RWPE1 (cell line): ENCODE data around the gene SRSF8.
A peak's percentile ranks its signal among the peaks of the same experiment; 100 is the strongest.
"Not testable (repeated sequence)": the region's sequence is repeated elsewhere in the genome, so short reads cannot be mapped to it uniquely, and the experiment has no call there.

ENCODE experiments used
- CTCF ChIA-PET: fragments of 350-600 bp; sonication (Branson Sonifier 250); formaldehyde crosslinking; extraction: SDS; loops from one replicate; lab custom pipeline; 2021; lab: Yijun Ruan, JAX
- POLR2A ChIA-PET: fragments of 400-600 bp; formaldehyde crosslinking; extraction: SDS; loops from one replicate; lab custom pipeline; 2020; ENCODE audit warnings: antibody characterized with exemption; ENCODE audit not compliant: low non-redundant PET; lab: Yijun Ruan, JAX
- DNase-seq: peaks from one replicate; pipeline ENCODE4 v3.0.0; 2012; ENCODE audit warnings: low spot score
- H3K27ac ChIP-seq: fragments of 450-650 bp; 2 replicates; pipeline ENCODE4 v1.5.1; 2017
- TF ChIP-seq, protein P1 (sequence below): fragments of 450-650 bp; conservative IDR thresholded peaks from 2 replicates; pipeline ENCODE4 v1.5.1; 2017; ENCODE audit warnings: low read depth, mild to moderate bottlenecking

SRSF8 gene

DNA sequence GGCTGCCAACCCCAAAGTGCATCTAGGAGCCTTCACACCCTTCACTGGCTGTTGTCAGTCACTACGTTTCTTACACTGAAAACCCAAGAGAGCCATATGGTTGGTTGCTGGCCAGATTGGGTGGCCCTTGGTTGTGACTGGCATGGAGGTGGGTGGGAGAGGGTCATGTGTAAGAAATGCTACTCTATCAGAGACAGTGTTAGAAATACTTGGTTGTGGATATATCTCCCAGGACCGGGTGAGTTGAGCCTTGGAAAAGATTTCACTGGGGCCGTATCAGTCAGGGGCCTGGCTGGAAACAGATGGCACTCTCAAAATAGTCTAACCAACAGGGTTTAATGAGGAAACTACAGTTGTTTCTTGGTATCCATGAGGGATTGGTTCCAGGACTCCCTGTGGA, 38.1 kb downstream of the SRSF8 start:
- ChIA-PET POLR2A (no interaction called here), CTCF (interaction anchor here (0.7 kb wide), 1 partner anchor 28 kb away, joined by 4 read pairs; no protein-coding TSS in a partner anchor)

DNA sequence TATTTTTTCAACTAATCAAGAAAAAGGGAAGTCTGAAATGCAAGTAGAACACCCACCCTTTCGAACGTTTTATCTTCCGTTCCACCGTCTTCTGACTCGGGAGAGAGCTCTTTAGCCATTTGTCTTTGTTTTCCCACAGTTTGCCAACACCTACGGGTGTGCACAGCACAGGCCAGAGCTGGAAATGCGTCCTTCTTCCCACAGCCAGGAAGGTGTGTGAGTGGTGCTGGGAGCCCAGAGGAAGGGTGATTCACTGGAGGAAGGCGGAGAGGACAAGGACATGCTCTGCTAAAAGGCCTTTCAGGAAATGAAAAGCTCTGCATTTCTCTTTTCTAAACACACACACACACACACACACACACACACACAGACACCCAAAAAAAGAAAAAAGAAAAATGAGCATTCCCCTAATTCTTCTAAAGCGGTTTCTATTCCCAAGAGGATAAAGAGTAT, 41.5 kb downstream of the SRSF8 start:
- ChIA-PET POLR2A (interaction anchor here (0.9 to 1.0 kb wide), 3 partner anchors 18 to 41 kb away, joined by 3 to 7 read pairs (median 3); partner anchors contain the start of gene ENDOD1), CTCF (interaction anchor here (0.7 to 0.9 kb wide), 2 partner anchors 14 to 38 kb away, joined by 3 read pairs; no protein-coding TSS in a partner anchor)
- peak overlapping the region; percentile 89 for H3K27ac ChIP-seq
- DNase-seq, result peak; percentile 76
- TF ChIP-seq, protein P1, sequence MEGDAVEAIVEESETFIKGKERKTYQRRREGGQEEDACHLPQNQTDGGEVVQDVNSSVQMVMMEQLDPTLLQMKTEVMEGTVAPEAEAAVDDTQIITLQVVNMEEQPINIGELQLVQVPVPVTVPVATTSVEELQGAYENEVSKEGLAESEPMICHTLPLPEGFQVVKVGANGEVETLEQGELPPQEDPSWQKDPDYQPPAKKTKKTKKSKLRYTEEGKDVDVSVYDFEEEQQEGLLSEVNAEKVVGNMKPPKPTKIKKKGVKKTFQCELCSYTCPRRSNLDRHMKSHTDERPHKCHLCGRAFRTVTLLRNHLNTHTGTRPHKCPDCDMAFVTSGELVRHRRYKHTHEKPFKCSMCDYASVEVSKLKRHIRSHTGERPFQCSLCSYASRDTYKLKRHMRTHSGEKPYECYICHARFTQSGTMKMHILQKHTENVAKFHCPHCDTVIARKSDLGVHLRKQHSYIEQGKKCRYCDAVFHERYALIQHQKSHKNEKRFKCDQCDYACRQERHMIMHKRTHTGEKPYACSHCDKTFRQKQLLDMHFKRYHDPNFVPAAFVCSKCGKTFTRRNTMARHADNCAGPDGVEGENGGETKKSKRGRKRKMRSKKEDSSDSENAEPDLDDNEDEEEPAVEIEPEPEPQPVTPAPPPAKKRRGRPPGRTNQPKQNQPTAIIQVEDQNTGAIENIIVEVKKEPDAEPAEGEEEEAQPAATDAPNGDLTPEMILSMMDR, result no peak

More for the DNA sequence above, 38.1 kb downstream of the SRSF8 start:
- TF ChIP-seq, protein P1, result no peak
- H3K27ac ChIP-seq, result no peak overlapping the region
- DNase-seq, result no peak

DNA sequence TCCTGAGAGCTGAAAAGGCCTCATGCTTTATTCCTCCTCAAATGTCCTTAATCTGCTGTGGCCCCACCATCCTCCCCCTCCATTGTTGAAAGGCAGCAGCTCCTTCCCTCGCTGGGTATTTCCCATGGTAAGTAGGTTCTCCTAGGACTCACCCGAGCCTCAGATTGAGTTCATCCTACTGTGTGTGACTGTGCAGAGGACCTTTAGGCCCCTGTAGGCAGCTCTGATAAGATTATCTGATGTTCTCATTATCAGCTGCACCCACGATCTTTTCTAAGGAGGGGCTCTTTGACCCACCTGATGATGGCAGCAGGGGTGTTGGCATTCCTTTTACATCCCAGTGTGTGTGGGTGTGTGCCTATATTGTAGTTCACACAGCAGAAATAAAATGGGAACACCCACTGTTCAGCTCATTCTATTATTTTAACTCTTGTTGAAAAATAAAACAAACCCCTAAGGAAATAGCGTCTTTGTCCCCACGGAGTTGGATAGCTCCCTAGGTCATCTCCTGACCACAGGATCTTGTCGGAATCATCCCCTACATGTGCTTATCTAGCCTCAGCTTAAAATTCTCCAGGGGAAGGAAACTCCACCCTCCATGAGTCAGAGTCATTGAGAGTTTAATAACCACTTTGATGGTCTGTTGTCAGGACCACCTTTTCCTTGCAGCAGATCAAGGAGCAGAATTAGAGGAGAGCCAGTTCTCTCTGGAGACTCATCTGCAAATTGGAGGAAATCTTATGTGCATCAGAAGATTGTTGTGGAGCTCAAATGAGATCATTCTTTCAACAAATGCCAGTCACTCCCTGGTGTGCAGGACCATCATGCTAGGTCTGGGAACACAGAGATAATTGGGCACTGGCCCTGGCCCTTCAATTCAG, 42.2 kb downstream of the SRSF8 start:
- ChIA-PET CTCF (interaction anchor here (0.6 to 0.9 kb wide), 3 partner anchors 15 to 1202 kb away, joined by 3 read pairs; no protein-coding TSS in a partner anchor), POLR2A (interaction anchor here (0.9 to 1.0 kb wide), 2 partner anchors 19 to 42 kb away, joined by 3 to 7 read pairs; partner anchors contain the start of gene ENDOD1)
- TF ChIP-seq, protein P1, result no peak
- H3K27ac ChIP-seq, result peak overlapping the region; percentile 89
- no peak for DNase-seq

DNA sequence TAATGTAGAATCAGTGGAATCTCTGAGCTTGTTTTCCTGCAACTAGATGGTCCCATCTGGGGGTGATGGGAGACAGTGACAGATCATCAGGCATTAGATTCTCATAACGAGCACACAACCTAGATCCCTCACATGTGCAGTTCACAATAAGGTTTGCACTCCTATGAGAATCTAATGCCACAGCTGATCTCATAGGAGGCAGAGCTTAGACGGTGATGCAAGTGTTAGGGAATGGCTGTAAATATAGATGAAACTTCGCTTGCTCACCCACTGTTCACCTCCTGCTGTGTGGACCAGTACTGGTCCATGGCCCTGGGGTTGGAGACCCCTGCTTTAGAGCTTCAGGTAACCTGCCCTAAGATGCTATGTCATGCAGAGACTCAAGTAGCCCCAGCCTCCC, 44.8 kb downstream of the SRSF8 start:
- DNase-seq, H3K27ac ChIP-seq, POLR2A ChIA-PET: not testable (repeated sequence)
- CTCF ChIA-PET, result interaction anchor here (1.0 kb wide), 1 partner anchor 39 kb away, joined by 9 read pairs; no protein-coding TSS in a partner anchor

DNA sequence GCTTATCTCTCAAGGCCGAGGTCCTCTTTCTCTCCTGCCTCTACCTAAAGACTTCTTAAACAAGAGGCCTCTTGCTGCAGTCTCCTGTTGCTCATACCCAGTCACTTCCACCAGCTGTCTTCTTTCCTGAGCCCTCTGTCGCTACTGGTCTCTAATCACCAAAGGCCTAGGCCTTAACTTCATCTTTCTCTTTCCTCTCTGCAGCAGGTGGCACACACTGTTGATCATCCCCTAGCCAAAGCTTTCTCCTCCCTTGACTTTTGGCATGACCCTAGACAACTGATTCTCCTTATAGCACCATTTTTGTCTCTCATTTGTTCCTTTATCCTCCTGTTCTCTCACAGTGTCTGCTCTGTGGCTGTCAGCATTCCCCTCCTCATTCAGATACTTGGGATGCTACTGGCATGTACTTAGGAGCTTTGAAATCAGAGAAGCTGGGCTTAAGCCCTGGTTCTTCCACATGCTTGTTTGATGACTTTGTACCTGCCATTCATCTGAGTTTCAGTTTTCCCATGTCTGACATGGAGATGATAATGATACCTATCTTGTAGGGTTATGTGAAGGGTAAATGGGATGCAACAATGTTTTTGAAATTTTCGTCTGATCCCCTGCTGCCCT, 45.3 kb downstream of the SRSF8 start:
- TF ChIP-seq, protein P1, result no peak
- ChIA-PET CTCF (interaction anchor here (1.0 kb wide), 1 partner anchor 38 kb away, joined by 9 read pairs; no protein-coding TSS in a partner anchor), POLR2A (no interaction called here)
- no peak for DNase-seq
- H3K27ac ChIP-seq, result no peak overlapping the region

DNA sequence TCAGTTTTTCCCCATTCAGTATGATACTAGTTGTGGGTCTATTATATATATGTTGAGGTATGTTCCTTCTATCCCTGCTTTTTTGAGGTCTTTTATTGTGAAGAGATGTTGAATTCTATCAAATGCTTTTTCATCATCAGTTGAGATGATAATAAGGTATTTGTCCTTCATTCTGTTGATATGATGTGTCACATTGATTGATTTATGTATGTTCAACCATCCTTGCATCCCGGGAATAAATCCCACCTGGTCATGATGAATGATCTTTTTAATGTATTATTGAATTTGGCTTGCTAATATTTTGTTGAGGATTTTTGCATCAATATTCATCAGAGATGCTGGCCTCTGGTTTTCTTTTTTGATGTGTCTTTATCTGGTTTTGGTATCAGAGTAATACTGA, 48.9 kb downstream of the SRSF8 start:
- no peak overlapping the region for H3K27ac ChIP-seq
- DNase-seq, result no peak
- POLR2A ChIA-PET, result no interaction called here
- TF ChIP-seq, protein P1, result no peak
- CTCF ChIA-PET, result no interaction called here
